SU-DHL-6 (cell line): ENCODE results near the gene ISM2.

Experiments
- CTCF ChIP-seq: fragments of 200-600 bp; sonication (generic); IDR thresholded peaks from one replicate; pipeline ENCODE4 v1.5.1; 2017; ENCODE audit warnings: antibody characterized with exemption, mild to moderate bottlenecking, low read length, moderate library complexity; ENCODE audit not compliant: insufficient read depth, poor library complexity, severe bottlenecking
- EZH2phosphoT487 ChIP-seq: fragments of 200-600 bp; sonication (generic), shearing (Covaris generic); conservative IDR thresholded peaks from 2 replicates; pipeline ENCODE4 v1.6.1; 2018; ENCODE audit warnings: mild to moderate bottlenecking, antibody characterized with exemption, low read length, moderate library complexity, mixed read lengths

DNA sequence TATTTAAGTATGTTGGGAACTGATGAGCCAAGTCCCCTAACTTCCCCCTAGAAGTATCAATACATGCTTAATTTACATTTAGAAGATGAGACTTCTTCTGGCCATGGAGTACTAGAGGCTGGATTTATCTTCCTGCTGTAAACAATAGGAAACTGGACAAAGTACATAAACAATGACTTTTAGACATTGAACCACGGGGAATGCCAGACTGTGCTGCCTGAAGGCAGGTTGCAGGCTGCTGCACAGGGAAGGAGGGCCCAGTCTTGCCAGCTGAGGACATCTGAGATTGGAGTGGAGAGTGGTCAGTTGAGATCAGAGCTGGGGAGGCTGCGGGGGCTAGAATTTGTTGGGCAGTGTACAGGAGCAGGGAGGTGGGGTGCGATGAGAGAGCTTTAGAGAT, 24.5 kb upstream of the ISM2 start:
- TF ChIP-seq CTCF (no peak), EZH2phosphoT487 (no peak)
